AG04450 (cell line): ENCODE data around the gene CCDC12. TPM values are rescaled to one million over a fixed set of nuclear protein-coding genes. Genes with fewer than 3 reads are reported as not detected.

Experiments
- CTCF ChIA-PET: fragments of 300-600, 350-600 bp; formaldehyde crosslinking; extraction: SDS; loops from one replicate; lab custom pipeline; 2022; ENCODE audit warnings: antibody characterized with exemption, inconsistent platforms; lab: Charles Lee
- POLR2A ChIA-PET: fragments of 350-600 bp; formaldehyde crosslinking; extraction: SDS; loops from one replicate; lab custom pipeline; 2021; ENCODE audit warnings: antibody characterized with exemption, inconsistent platforms; lab: Yijun Ruan, JAX
- DNase-seq: peaks from one replicate; pipeline ENCODE4 v3.0.0-alpha.2; 2011; ENCODE audit warnings: low read depth, low spot score
- H3K27ac ChIP-seq: one replicate; pipeline ENCODE4 v1.5.1; 2012; ENCODE audit warnings: low read depth, low read length, control low read depth
- H3K27me3 ChIP-seq: one replicate; pipeline ENCODE4 v1.6.0; 2012; ENCODE audit warnings: low read length; ENCODE audit not compliant: control insufficient read depth, insufficient read depth
- H3K4me3 ChIP-seq: 2 replicates; pipeline ENCODE4 v1.5.1; 2011; ENCODE audit warnings: mild to moderate bottlenecking, low read depth, low read length, control low read depth
- H3K9me3 ChIP-seq: 2 replicates; pipeline ENCODE4 v1.5.1; 2012; ENCODE audit warnings: low read length; ENCODE audit not compliant: control insufficient read depth, insufficient read depth
- CTCF ChIP-seq: IDR thresholded peaks from 2 replicates; pipeline ENCODE4 v1.5.1; 2011; ENCODE audit warnings: low read depth, low read length, control low read depth, inconsistent platforms
- polyA plus RNA-seq: library from polyadenylated mRNA; depleted of rRNA; stranded (reverse); fragments of >200 nt; gene quantifications from 2 replicates; pipeline ENCODE4 v1.2.3, GENCODE V29; 2011

CCDC12 gene
- polyA plus RNA-seq, 1 experiment = 18.3 TPM

DNA sequence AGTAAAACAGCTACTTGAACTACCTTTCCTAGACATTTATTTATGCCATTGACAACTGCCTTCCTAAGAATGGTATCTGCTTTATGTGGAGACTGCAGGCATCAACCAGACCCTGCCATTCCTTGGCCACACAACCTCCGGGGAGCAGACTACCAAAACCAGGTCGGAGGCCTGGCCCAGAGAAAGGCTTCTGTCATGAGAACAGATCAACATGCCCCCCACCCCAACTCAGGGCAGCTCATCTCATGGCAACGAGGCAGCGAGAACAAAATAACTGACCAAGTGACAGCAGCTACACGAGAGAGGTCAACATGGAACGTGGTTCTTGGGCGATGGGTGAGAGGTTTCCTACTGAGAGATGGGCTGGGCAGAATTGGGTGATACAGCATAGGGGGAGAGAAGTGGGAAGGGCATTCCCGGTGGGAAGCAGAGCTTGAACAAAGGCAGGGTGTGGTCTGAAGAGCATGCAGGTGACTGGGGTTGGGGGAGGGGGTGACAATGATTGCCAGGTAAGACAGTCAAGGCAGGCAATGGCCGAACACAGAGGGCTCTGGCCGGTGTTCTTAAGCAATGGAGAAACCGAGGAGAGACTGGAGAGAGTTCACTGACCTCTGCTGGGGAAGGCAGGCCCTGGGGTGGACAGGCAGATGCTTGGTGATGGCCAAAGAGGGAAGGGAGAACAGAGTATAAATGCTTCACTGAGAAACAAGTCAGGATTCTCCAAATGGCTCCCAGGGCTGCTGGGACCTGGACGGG lies 33.9 kb downstream of the CCDC12 start:
- H3K27ac ChIP-seq = no peak overlapping the region

GRCh38 chr3:46942076-46942475 lies 34.5 kb downstream of the CCDC12 start:
- DNase-seq = no peak
- ChIA-PET POLR2A (no interaction called here), CTCF (interaction anchor here (0.6 kb wide), 1 partner anchor 227 kb away, joined by 5 read pairs; no protein-coding TSS in a partner anchor)
- Histone ChIP-seq H3K9me3 (no peaks in the 10 kb centered on the region), H3K27ac (no peak overlapping the region), H3K4me3 (no peak overlapping the region), H3K27me3 (no peaks in the 10 kb centered on the region)
- TF ChIP-seq CTCF = no peak

More for the DNA sequence above, 33.9 kb downstream of the CCDC12 start:
- POLR2A ChIA-PET = no interaction called here
- no peak for TF ChIP-seq CTCF
- Histone ChIP-seq H3K4me3 (no peak overlapping the region), H3K9me3 (no peaks in the 10 kb centered on the region), H3K27me3 (no peaks in the 10 kb centered on the region)
- no peak for DNase-seq
- CTCF ChIA-PET = interaction anchor here (0.6 kb wide), 1 partner anchor 227 kb away, joined by 5 read pairs; no protein-coding TSS in a partner anchor

GRCh38 chr3:46939578-46940445 lies 36.7 kb downstream of the CCDC12 start:
- ChIA-PET POLR2A (no interaction called here), CTCF (no interaction called here)
- Histone ChIP-seq H3K27ac (peak overlapping the region; percentile 21), H3K27me3 (no peaks in the 10 kb centered on the region), H3K9me3 (no peaks in the 10 kb centered on the region), H3K4me3 (no peak overlapping the region)
- no peak for DNase-seq
- TF ChIP-seq CTCF = no peak

DNA sequence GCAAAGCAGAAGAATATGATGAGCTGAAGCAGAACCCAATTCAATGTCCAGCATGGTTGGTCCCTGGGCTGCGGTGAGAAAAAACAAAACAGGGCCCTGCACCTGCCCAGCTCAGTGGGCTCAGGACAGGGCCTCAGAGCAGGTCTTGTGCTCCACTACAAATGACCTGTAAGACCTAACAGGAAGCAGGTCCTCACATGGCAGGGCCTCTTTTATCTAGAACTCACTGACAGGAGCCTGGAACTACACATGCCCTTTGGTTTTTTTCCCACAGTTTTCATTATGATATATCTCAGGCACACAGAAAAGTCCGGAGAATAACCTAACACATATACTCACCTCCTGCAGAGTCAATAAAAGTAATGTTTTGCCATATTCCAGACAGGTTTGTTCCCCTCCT lies 38.4 kb downstream of the CCDC12 start:
- H3K27me3 ChIP-seq = no peaks in the 10 kb centered on the region
- no peak overlapping the region for H3K4me3 ChIP-seq
- DNase-seq = no peak
- no peaks in the 10 kb centered on the region for H3K9me3 ChIP-seq
- CTCF ChIA-PET = interaction anchor here (1.5 kb wide), 1 partner anchor 15 kb away, joined by 3 read pairs; no protein-coding TSS in a partner anchor
- no peak for TF ChIP-seq CTCF
- POLR2A ChIA-PET = interaction anchor here (0.7 kb wide), 1 partner anchor 15 kb away, joined by 4 read pairs; no protein-coding TSS in a partner anchor
- H3K27ac ChIP-seq = no peak overlapping the region
